ENCODE data around the gene POLR1G. TPM values are rescaled to one million over a fixed set of nuclear protein-coding genes. Genes with fewer than 3 reads are reported as not detected.
"Not testable (repeated sequence)": the region's sequence is repeated elsewhere in the genome, so short reads cannot be mapped to it uniquely, and the experiment has no call there.

The POLR1G gene
- polyA plus RNA-seq, 3 donors = 1.5 to 6.3 (median 2.3) TPM

- H3K27ac ChIP-seq (ENCODE audit: low read depth, low read length) = no peak overlapping the region
- 90 to 94% (median 90%) methylated on average over 6 of the region's 6 CpGs for WGBS, 3 donors
These were observed 7.1 kb downstream of the POLR1G start for GRCh38 chr19:45413497-45413896.

GRCh38 chr19:45414468-45414867 lies 8.0 kb downstream of the POLR1G start:
- no peak overlapping the region for H3K27ac ChIP-seq (ENCODE audit: low read depth, low read length)
- WGBS, 3 donors = 90 to 97% (median 93%) methylated on average over 8 of the region's 8 CpGs

- no peak overlapping the region for H3K27ac ChIP-seq (ENCODE audit: low read depth, low read length)
- WGBS, 3 donors = 64 to 95% (median 84%) methylated on average over 4 of the region's 4 CpGs
These were observed 10.7 kb downstream of the POLR1G start for GRCh38 chr19:45417151-45417550.

- WGBS, 3 donors = 58 to 85% (median 59%) methylated on average over 9 of the region's 9 CpGs
- H3K27ac ChIP-seq (ENCODE audit: low read depth, low read length) = no peak overlapping the region
These were observed 12.4 kb downstream of the POLR1G start for GRCh38 chr19:45418802-45419201.

- WGBS, 3 donors = 23 to 46% (median 32%) methylated on average over 4 of the region's 4 CpGs
- no peak overlapping the region for H3K27ac ChIP-seq (ENCODE audit: low read depth, low read length)
These were observed 13.0 kb downstream of the POLR1G start for GRCh38 chr19:45419396-45419795.

- 38 to 63% (median 45%) methylated on average over 3 of the region's 3 CpGs for WGBS, 3 donors
- no peak overlapping the region for H3K27ac ChIP-seq (ENCODE audit: low read depth, low read length)
These were observed 13.5 kb downstream of the POLR1G start for GRCh38 chr19:45419895-45420294.

GRCh38 chr19:45420356-45420755 lies 13.9 kb downstream of the POLR1G start:
- WGBS, 3 donors = 80 to 87% (median 85%) methylated on average over 10 of the region's 10 CpGs
- no peak overlapping the region for H3K27ac ChIP-seq (ENCODE audit: low read depth, low read length)

GRCh38 chr19:45420871-45421270 lies 14.4 kb downstream of the POLR1G start:
- WGBS, 3 donors = 82 to 92% (median 90%) methylated on average over 6 of the region's 6 CpGs
- H3K27ac ChIP-seq (ENCODE audit: low read depth, low read length) = no peak overlapping the region

GRCh38 chr19:45421947-45422498 lies 15.6 kb downstream of the POLR1G start:
- 73 to 81% (median 75%) methylated on average over 6 of the region's 6 CpGs for WGBS, 3 donors
- H3K27ac ChIP-seq (ENCODE audit: low read depth, low read length) = no peak overlapping the region

- H3K27ac ChIP-seq (ENCODE audit: low read depth, low read length) = no peak overlapping the region
- 14 to 18% (median 17%) methylated on average over 16 to 20 of the region's 20 CpGs for WGBS, 3 donors
These were observed 16.7 kb downstream of the POLR1G start for GRCh38 chr19:45423033-45423588.

- WGBS, 3 donors = 0 to 1% (median 0%) methylated on average over 34 to 37 of the region's 37 CpGs
These were observed 17.2 kb downstream of the POLR1G start, which contains the start of gene ERCC1 for GRCh38 chr19:45423589-45424190. ERCC1 (minus strand) TSS chr19:45423917; CDS start chr19:45423374, 543 bp downstream.

GRCh38 chr19:45424191-45425058 lies 18.0 kb downstream of the POLR1G start:
- 9 to 15% (median 13%) methylated on average over 24 of the region's 24 CpGs for WGBS, 3 donors
- peak overlapping the region; percentile 94 for H3K27ac ChIP-seq (ENCODE audit: low read depth, low read length)

More at GRCh38 chr19:45423589-45424190, 17.2 kb downstream of the POLR1G start, which contains the start of gene ERCC1:
- peak within 1 kb of the TSS; percentile 94 for H3K27ac ChIP-seq (ENCODE audit: low read depth, low read length)

GRCh38 chr19:45428384-45429231 lies 22.2 kb downstream of the POLR1G start:
- WGBS, 3 donors = 2 to 3% (median 3%) methylated on average over 49 to 73 of the region's 73 CpGs
- no peak overlapping the region for H3K27ac ChIP-seq (ENCODE audit: low read depth, low read length)

- WGBS, 3 donors = 59 to 84% (median 83%) methylated on average over 11 of the region's 11 CpGs
These were observed 23.5 kb downstream of the POLR1G start for GRCh38 chr19:45429896-45430295.

GRCh38 chr19:45431008-45431407 lies 24.6 kb downstream of the POLR1G start:
- H3K27ac ChIP-seq (ENCODE audit: low read depth, low read length) = not testable (repeated sequence)
- WGBS, 3 donors = 46 to 57% (median 46%) methylated on average over 9 of the region's 9 CpGs

More at GRCh38 chr19:45429896-45430295, 23.5 kb downstream of the POLR1G start:
- H3K27ac ChIP-seq (ENCODE audit: low read depth, low read length) = not testable (repeated sequence)

GRCh38 chr19:45432543-45432942 lies 26.1 kb downstream of the POLR1G start:
- H3K27ac ChIP-seq (ENCODE audit: low read depth, low read length) = not testable (repeated sequence)
- 82 to 95% (median 92%) methylated on average over 8 of the region's 8 CpGs for WGBS, 3 donors

GRCh38 chr19:45437328-45437727 lies 30.9 kb downstream of the POLR1G start:
- H3K27ac ChIP-seq (ENCODE audit: low read depth, low read length) = no peak overlapping the region
- 86 to 87% (median 87%) methylated on average over 3 of the region's 3 CpGs for WGBS, 3 donors

GRCh38 chr19:45439190-45439568 lies 32.7 kb downstream of the POLR1G start:
- no peak overlapping the region for H3K27ac ChIP-seq (ENCODE audit: low read depth, low read length)
- WGBS, 3 donors = 30 to 35% (median 31%) methylated on average over 10 of the region's 10 CpGs
